ENCODE results near the gene NEK11. TPM values are rescaled to one million over a fixed set of nuclear protein-coding genes. Genes with fewer than 3 reads are reported as not detected.
"Not testable (repeated sequence)": the region's sequence is repeated elsewhere in the genome, so short reads cannot be mapped to it uniquely, and the experiment has no call there.

NEK11 gene
- polyA plus RNA-seq, 1 of the 3 experiments (the other 2 are of a cell fraction), result 4.7 TPM

DNA sequence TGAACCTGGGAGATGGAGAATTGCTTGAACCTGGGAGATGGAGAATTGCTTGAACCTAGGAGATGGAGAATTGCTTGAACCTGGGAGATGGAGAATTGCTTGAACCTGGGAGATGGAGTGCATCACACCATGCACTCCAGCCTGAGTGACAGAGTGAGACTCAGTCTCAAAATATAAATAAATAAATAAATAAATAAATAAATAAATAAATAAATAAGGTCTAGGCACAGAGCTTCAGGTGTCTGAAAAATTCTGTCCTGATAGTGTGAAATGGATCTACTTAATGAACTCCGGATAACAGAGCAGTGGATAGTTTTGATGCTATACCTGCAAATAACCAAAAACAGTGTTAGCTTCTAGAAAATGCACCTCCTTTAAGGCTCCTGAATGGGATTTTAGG lies 330.6 kb downstream of the NEK11 start (continued):
- TF ChIP-seq, protein P1, sequence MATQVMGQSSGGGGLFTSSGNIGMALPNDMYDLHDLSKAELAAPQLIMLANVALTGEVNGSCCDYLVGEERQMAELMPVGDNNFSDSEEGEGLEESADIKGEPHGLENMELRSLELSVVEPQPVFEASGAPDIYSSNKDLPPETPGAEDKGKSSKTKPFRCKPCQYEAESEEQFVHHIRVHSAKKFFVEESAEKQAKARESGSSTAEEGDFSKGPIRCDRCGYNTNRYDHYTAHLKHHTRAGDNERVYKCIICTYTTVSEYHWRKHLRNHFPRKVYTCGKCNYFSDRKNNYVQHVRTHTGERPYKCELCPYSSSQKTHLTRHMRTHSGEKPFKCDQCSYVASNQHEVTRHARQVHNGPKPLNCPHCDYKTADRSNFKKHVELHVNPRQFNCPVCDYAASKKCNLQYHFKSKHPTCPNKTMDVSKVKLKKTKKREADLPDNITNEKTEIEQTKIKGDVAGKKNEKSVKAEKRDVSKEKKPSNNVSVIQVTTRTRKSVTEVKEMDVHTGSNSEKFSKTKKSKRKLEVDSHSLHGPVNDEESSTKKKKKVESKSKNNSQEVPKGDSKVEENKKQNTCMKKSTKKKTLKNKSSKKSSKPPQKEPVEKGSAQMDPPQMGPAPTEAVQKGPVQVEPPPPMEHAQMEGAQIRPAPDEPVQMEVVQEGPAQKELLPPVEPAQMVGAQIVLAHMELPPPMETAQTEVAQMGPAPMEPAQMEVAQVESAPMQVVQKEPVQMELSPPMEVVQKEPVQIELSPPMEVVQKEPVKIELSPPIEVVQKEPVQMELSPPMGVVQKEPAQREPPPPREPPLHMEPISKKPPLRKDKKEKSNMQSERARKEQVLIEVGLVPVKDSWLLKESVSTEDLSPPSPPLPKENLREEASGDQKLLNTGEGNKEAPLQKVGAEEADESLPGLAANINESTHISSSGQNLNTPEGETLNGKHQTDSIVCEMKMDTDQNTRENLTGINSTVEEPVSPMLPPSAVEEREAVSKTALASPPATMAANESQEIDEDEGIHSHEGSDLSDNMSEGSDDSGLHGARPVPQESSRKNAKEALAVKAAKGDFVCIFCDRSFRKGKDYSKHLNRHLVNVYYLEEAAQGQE (IDR thresholded peaks at IDR 0.05; ENCODE audit: low read depth, low read length), result no peak
- TF ChIP-seq RFX5 (IDR thresholded peaks at IDR 0.05; ENCODE audit: low read length) (no peak), MEF2A (IDR thresholded peaks at IDR 0.05; ENCODE audit: borderline replicate concordance, low read depth) (no peak)

DNA sequence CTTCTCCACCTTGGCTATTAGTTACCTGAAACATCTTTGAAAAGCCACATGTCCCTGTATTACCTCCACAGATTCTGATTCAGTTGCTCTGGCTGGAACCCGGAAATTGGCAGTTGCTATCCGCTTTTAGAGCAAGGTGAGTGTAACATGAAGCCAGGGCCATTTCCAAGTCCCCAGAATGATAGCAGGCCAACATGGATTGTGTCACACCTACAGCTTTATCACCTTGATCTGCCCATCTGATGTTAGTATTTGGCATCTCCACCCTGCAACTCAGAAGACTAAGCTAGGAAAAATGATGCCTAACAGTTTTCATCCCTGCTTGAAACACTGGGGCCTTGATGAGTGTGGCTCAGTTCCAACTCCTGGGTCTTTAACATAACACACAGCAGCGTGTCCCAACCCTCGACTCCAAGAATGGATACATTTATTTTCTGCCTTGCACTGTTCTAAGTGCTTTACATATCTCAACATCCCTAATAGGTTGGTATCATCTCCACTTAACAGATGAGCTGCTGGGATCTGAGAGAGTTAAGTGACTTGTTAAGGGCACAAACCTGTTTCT lies 333.6 kb downstream of the NEK11 start:
- H3K27me3 ChIP-seq (ENCODE audit: insufficient read depth), result no peaks in the 10 kb centered on the region
- H3K79me2 ChIP-seq (ENCODE audit: insufficient read depth), result no peaks in the 10 kb centered on the region
- no peak overlapping the region for H3K9ac ChIP-seq
- ChIA-PET POLR2A (no interaction called here), CTCF (no interaction called here)
- no peaks in the 10 kb centered on the region; a peak in 1 of 4 replicates for H3K4me1 ChIP-seq (ENCODE audit: control insufficient read depth in 1 of 2, insufficient read depth in 2 of 2, low read depth in 1 of 2, low read length in 1 of 2)
- H3K4me2 ChIP-seq, result no peak overlapping the region
- H3K9me3 ChIP-seq, result no peaks in the 10 kb centered on the region
- H3F3A ChIP-seq (replicated peaks; ENCODE audit: insufficient read depth), result no peaks in the 10 kb centered on the region
- H3K4me3 ChIP-seq (ENCODE audit: low read depth in 2 of 2, low read length in 1 of 2), result no peak overlapping the region
- H2AFZ ChIP-seq (ENCODE audit: low read depth), result no peak overlapping the region
- no peaks in the 10 kb centered on the region for H3K36me3 ChIP-seq (replicated peaks in 1 of 2; ENCODE audit: control insufficient read depth in 1 of 2, insufficient read depth in 2 of 2, low read length in 1 of 2)
- no peak for DNase-seq
- WGBS (ENCODE audit: low lambda C conversion rate), result 84% methylated on average over 4 of the region's 4 CpGs
- no peak overlapping the region for H3K27ac ChIP-seq (ENCODE audit: low read depth in 2 of 2, low read length in 1 of 2)
- no peaks in the 10 kb centered on the region for H4K20me1 ChIP-seq (ENCODE audit: insufficient read depth)
- TF ChIP-seq FOSL2 (IDR thresholded peaks at IDR 0.05; ENCODE audit: borderline replicate concordance, low read depth) (no peak), SIN3A (IDR thresholded peaks at IDR 0.05; ENCODE audit: borderline replicate concordance, low read depth, low read length) (no peak), ELF1 (IDR thresholded peaks at IDR 0.05) (no peak), GABPA (IDR thresholded peaks at IDR 0.05; ENCODE audit: low read depth) (no peak), EZH2phosphoT487 (IDR thresholded peaks at IDR 0.05; ENCODE audit: borderline replicate concordance, low read depth) (no peak), NRF1 (IDR thresholded peaks at IDR 0.05; ENCODE audit: low read depth, low read length) (no peak), RXRA (IDR thresholded peaks at IDR 0.05; ENCODE audit: borderline replicate concordance, low read depth) (no peak), TCF12 (IDR thresholded peaks at IDR 0.05) (no peak), FOXM1 (IDR thresholded peaks at IDR 0.05; ENCODE audit: low read depth) (no peak), GATA2 (CRISPR knock-in tag; IDR thresholded peaks at IDR 0.05) (no peak), RCOR1 (IDR thresholded peaks at IDR 0.05; ENCODE audit: low read length) (no peak)
- H3K9me2 ChIP-seq, result no peaks in the 10 kb centered on the region

GRCh38 chr3:131361066-131361463 lies 334.4 kb downstream of the NEK11 start:
- H3K36me3 ChIP-seq (replicated peaks in 1 of 2; ENCODE audit: control insufficient read depth in 1 of 2, insufficient read depth in 2 of 2, low read length in 1 of 2); H3K9me2 ChIP-seq; H3K27ac ChIP-seq (ENCODE audit: low read depth in 2 of 2, low read length in 1 of 2); H3K79me2 ChIP-seq (ENCODE audit: insufficient read depth); H2AFZ ChIP-seq (ENCODE audit: low read depth); H3K4me3 ChIP-seq (ENCODE audit: low read depth in 2 of 2, low read length in 1 of 2); H3F3A ChIP-seq (replicated peaks; ENCODE audit: insufficient read depth); CTCF ChIA-PET; H3K9ac ChIP-seq; H3K4me2 ChIP-seq; H3K4me1 ChIP-seq (ENCODE audit: control insufficient read depth in 1 of 2, insufficient read depth in 2 of 2, low read depth in 1 of 2, low read length in 1 of 2); H3K9me3 ChIP-seq; DNase-seq; POLR2A ChIA-PET; H4K20me1 ChIP-seq (ENCODE audit: insufficient read depth); H3K27me3 ChIP-seq (ENCODE audit: insufficient read depth): not testable (repeated sequence)
- 90% methylated on average over 7 of the region's 7 CpGs for WGBS (ENCODE audit: low lambda C conversion rate)

Measured in SK-N-SH (cell line).